PFSK-1 (cell line): Measurements from ENCODE around the gene SCYGR6.

Experiments used
- POLR2AphosphoS5 ChIP-seq: IDR thresholded peaks from 2 replicates; pipeline ENCODE4 v1.6.1; 2012; ENCODE audit warnings: low read depth, mild to moderate bottlenecking, control low read depth, low read length, moderate library complexity
- REST ChIP-seq, 2 experiments: IDR thresholded peaks; 2 replicates each; pipeline versions ENCODE4 v1.6.1 to v1.8.0; 2011 to 2012; ENCODE audit warnings: low read depth in 2 of 2, low read length in 2 of 2, control low read depth in 1 of 2, inconsistent platforms in 1 of 2, mild to moderate bottlenecking in 1 of 2, moderate library complexity in 1 of 2; ENCODE audit not compliant: insufficient read depth in 1 of 2

- no peak for TF ChIP-seq POLR2AphosphoS5
- TF ChIP-seq REST (IDR thresholded peaks at IDR 0.05; ENCODE audit: insufficient read depth in 1 of 2, low read depth in 2 of 2, low read length in 2 of 2) = no peak
Measured at GRCh38 chr2:227772932-227773331, 48.4 kb upstream of the SCYGR6 start.
